NCI-H1436 (cell line): ENCODE results near the gene PRKG1.

Experiments used
- DNase-seq: peaks from one replicate; lab custom pipeline; 2025; lab: John Stamatoyannopoulos, UW

Gene PRKG1

GRCh38 chr10:51808187-51808586 lies 733.9 kb downstream of the PRKG1 start:
- DNase-seq: no peak

- DNase-seq: no peak
These were observed 741.4 kb downstream of the PRKG1 start for GRCh38 chr10:51815723-51816122.

- DNase-seq: no peak
These were observed 746.8 kb downstream of the PRKG1 start for GRCh38 chr10:51821045-51821444.

GRCh38 chr10:51821745-51822144 lies 747.5 kb downstream of the PRKG1 start:
- DNase-seq: no peak

- DNase-seq: no peak
These were observed 758.5 kb downstream of the PRKG1 start for GRCh38 chr10:51832652-51833383.

GRCh38 chr10:51834548-51834947 lies 760.3 kb downstream of the PRKG1 start:
- DNase-seq: no peak

GRCh38 chr10:51838471-51838870 lies 764.2 kb downstream of the PRKG1 start:
- no peak for DNase-seq

GRCh38 chr10:51843966-51844365 lies 769.7 kb downstream of the PRKG1 start:
- DNase-seq: no peak

GRCh38 chr10:51846856-51847506 lies 772.7 kb downstream of the PRKG1 start:
- no peak for DNase-seq

GRCh38 chr10:51852297-51852696 lies 778.0 kb downstream of the PRKG1 start:
- no peak for DNase-seq

GRCh38 chr10:51857305-51857704 lies 783.0 kb downstream of the PRKG1 start:
- no peak for DNase-seq

GRCh38 chr10:51860257-51860656 lies 786.0 kb downstream of the PRKG1 start:
- no peak for DNase-seq

GRCh38 chr10:51861051-51861450 lies 786.8 kb downstream of the PRKG1 start:
- no peak for DNase-seq

GRCh38 chr10:51861731-51862130 lies 787.4 kb downstream of the PRKG1 start:
- no peak for DNase-seq

GRCh38 chr10:51862149-51862548 lies 787.9 kb downstream of the PRKG1 start:
- no peak for DNase-seq

- no peak for DNase-seq
These were observed 793.7 kb downstream of the PRKG1 start for GRCh38 chr10:51867956-51868355.

- DNase-seq: no peak
These were observed 799.8 kb downstream of the PRKG1 start for GRCh38 chr10:51874131-51874530.

- no peak for DNase-seq
These were observed 801.3 kb downstream of the PRKG1 start for GRCh38 chr10:51875610-51876009.

- DNase-seq: no peak
These were observed 802.2 kb downstream of the PRKG1 start for GRCh38 chr10:51876503-51876902.

GRCh38 chr10:51876979-51877378 lies 802.7 kb downstream of the PRKG1 start:
- no peak for DNase-seq

- no peak for DNase-seq
These were observed 803.3 kb downstream of the PRKG1 start for GRCh38 chr10:51877636-51878035.

GRCh38 chr10:51878695-51879094 lies 804.4 kb downstream of the PRKG1 start:
- no peak for DNase-seq

GRCh38 chr10:51879238-51879637 lies 805.0 kb downstream of the PRKG1 start:
- DNase-seq: no peak

GRCh38 chr10:51881213-51881612 lies 806.9 kb downstream of the PRKG1 start:
- no peak for DNase-seq
